ENCODE results near the gene GREM2.

DNA sequence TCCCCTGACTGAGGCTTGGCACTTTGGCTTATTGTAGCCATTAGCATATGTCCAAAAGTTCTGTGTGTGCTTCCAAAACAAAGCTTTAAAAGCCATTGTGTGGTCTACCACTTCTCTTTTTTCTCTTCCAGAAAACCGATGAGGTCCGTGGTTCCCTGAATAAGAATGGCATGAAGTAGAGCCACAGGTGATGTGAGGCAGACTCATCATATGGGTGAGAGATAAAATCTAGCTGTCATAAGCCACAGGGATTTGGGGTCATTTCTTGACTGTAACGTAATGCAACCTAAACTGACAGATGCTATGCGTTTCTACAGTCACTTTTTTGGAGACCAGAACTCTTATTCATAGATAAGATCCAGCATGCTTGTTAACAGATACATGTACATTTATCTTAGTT lies 7.0 kb upstream of the GREM2 start:
- TF ChIP-seq POLR2AphosphoS5 (IDR thresholded peaks at IDR 0.05; ENCODE audit: insufficient read depth in 1 of 2, low read depth in 1 of 2), result no peak
- TF ChIP-seq, protein P1, sequence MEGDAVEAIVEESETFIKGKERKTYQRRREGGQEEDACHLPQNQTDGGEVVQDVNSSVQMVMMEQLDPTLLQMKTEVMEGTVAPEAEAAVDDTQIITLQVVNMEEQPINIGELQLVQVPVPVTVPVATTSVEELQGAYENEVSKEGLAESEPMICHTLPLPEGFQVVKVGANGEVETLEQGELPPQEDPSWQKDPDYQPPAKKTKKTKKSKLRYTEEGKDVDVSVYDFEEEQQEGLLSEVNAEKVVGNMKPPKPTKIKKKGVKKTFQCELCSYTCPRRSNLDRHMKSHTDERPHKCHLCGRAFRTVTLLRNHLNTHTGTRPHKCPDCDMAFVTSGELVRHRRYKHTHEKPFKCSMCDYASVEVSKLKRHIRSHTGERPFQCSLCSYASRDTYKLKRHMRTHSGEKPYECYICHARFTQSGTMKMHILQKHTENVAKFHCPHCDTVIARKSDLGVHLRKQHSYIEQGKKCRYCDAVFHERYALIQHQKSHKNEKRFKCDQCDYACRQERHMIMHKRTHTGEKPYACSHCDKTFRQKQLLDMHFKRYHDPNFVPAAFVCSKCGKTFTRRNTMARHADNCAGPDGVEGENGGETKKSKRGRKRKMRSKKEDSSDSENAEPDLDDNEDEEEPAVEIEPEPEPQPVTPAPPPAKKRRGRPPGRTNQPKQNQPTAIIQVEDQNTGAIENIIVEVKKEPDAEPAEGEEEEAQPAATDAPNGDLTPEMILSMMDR (IDR thresholded peaks at IDR 0.05), result no peak
- TF ChIP-seq POLR2A (IDR thresholded peaks at IDR 0.05), result no peak
